ENCODE data around the gene ATP1A1.

Gene ATP1A1

DNA sequence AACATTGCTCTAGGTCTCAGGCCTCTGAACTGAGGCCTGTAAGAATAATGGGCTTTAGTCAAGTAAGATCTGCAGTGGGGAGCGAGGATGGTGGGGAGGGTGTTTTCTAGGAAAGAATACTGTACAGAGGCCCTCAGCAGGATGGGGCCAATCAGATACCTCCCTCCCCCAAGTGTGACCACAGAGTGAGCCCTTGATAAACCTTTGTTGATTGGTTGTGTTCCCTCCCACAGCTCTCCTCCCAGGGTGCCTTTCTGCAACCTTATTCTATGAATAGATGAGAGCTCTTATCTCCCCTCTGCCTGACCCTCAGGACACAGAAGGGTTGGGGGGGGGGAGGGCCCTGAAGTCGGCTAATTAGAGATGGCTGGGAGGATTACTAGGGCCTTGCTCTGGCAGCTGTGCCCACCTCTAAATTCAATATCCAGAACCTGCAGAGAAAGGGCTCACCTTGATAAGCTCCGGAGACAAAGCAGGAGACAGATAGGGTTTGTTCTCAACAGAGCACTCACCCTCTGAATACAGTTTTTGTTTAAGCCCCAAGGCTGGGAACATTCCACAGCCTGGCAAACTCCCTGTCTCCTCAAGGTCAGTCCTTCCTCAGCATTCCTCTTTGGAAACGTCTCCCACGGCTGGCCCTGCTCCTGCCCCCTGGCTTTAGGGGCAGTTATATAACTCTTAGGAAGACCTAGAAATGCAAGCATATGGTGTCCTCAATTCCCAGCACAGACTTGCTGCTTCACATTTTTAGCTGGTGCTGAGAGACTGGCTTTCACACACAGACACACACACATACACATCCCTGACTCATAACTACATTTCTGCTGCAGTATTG, 42.9 kb downstream of the ATP1A1 start:
- DNase-seq = no peak

- no peak for DNase-seq
Measured at GRCh38 chr1:116416854-116417513, 43.9 kb downstream of the ATP1A1 start.

- no peak for DNase-seq
Measured at GRCh38 chr1:116417678-116418077, 44.6 kb downstream of the ATP1A1 start.

GRCh38 chr1:116418091-116418830, 45.2 kb downstream of the ATP1A1 start:
- peak; percentile 86 for DNase-seq

DNA sequence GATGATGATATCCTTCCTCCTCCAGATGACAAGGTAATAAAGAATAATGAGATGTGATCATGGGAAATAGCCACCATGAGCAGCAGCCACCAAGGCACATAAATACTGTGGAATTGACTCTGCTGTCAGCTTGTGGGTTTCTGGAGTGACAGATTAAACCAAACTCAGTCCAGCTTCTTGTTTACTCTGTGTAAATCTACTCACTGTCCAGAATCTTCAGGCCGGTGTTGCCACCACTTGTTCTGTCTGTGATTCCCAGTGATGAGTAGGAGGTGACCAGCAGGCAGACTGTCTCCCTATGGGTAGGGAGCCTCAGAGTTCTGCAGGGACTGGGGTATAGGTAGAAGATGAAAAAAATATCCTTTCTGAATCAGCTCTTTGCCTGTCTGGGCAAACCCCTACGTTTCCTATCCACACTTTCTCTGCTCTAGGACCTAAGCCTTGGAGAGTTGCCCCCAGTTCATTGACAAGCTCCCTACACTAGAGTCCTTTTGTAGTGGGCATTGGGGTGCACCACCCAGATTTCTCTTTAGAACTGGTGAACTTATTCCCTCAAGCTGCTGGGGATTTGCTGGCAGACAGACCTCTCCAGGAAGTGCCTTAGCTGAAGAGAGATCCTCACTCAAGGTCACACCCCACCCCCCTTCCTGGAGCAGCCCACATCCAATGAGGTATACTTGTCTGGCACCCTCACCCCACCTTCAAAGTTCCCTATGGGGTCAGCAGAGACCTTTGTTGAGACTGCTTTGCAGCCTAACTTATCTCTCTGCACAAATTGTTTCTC, 47.6 kb downstream of the ATP1A1 start:
- no peak for DNase-seq

- DNase-seq = no peak
Measured at GRCh38 chr1:116424438-116424837, 51.4 kb downstream of the ATP1A1 start.

GRCh38 chr1:116424863-116425262, 51.8 kb downstream of the ATP1A1 start:
- no peak for DNase-seq

DNA sequence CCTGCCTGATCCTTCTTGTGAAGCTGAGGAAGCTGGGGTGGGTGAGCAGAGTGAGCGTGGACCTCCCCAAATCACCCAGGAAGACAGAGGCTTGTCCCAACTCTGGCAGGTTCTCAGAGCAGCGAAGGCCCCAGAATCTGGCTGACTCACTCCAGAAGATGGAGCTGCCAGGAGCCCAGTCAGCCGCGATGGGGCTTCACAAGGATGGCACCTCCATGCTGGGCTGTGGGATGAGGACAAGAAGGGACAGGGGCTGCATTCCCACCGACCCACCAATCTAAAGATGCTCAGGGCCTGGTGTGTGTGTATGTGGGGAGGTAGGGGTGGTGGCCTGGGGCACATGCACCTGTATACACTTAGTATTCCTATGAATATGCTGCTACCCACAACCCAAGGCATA, 52.9 kb downstream of the ATP1A1 start:
- DNase-seq = no peak

- DNase-seq = no peak
Measured at GRCh38 chr1:116426401-116426800, 53.4 kb downstream of the ATP1A1 start.

- DNase-seq = no peak
Measured at GRCh38 chr1:116428576-116428975, 55.5 kb downstream of the ATP1A1 start.

DNA sequence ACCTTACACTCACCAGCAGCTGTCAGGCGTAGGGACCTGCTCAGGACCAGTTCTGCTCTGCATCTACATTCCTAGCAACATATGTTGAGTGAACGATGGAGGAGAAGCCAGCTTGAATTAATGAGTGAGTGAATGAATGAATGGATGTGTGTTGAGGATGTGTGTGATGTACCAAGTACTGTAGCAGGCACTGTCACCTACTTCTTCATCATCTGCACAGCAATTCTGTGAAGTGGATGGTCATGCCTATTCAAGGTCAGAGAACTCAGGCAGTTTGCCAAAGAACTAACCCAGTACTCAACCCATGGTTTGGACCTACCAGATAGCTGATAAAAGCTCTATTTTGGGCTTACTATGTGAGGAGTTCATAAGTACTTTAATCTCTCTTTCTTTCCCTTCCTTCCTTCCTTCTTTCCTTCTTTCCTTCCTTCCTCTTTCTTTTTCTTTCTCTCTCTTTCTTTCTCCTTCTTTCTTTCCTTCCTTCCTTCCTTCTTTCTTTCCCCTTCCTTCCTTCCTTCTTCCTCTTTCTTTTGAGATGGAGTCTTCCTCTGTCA, 56.9 kb downstream of the ATP1A1 start:
- DNase-seq = no peak

GRCh38 chr1:116431870-116432500, 58.9 kb downstream of the ATP1A1 start:
- DNase-seq = no peak

DNA sequence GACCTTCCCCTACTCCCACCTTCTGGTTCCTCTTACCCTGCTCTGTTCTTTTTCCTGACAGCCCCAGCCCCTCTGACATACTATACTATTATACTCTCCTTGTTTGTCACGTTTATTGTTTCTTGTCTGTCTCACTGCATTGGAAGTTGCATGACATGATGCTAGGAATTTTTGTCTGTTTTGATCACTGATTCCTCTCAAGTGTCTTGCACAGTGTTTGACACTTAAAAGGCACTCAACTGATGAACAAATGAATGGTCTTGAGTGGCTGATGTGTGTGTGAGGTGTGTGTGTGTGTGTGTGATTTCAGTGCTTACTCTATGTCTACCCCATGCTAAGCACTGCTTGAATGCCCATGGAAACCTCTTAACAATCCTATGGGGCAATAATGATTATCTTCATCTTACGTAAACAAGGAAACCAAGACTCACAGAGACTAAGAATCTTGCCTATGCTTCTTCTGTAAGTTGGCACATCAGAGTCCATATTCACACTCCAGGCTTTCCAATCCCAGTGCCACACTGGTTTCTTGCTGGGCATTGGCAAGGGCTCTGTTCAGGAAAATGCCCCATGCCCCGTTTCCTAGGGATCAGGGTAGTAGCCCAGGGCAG, 59.7 kb downstream of the ATP1A1 start:
- DNase-seq = no peak

DNA sequence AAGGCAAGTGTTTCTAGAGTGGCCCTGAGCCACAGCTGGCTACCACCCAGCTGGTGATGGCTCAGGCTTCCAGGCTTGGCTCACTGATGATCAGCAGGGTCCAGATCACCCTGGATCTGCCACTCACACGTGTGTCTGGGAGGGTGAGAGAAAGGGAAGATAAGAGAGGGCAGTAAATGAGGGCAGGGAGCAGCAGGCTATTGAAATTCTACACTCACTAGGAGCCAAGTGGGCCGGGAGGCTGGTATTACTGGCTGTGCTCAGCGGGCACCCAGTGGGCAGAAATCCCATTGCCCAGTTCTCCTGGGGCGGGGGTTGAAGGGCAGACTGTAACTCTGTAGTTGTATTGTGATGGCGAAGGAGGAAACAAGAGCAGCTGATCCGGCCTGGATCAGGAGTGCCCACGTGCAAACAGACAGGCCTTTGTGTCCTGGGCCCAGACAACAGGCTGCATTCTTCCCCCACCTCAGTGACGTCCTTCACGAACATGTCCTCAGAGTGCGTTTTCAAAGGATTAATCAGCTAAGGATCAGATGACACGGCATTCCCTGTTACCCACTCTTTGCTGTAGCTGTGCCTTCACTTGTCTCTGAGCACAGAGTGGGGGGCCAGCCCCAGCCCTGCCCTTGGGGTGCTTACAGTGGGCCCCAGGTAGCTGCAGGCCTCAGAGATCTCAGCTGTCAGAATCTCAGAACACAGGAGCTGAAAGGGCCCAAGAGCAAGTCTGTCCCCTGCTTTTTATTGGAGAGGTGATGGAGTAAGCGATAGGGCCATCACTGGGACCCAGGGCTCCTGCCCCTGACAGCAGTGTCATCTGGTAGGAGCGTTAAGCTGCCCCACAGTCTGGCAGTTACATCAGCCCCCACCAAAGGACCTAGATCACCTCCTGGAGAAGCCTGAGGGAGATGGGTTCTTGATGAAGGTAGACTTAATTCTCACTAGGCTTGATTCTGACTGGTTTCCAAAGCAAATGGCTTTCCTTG, 60.5 kb downstream of the ATP1A1 start:
- no peak for DNase-seq

DNA sequence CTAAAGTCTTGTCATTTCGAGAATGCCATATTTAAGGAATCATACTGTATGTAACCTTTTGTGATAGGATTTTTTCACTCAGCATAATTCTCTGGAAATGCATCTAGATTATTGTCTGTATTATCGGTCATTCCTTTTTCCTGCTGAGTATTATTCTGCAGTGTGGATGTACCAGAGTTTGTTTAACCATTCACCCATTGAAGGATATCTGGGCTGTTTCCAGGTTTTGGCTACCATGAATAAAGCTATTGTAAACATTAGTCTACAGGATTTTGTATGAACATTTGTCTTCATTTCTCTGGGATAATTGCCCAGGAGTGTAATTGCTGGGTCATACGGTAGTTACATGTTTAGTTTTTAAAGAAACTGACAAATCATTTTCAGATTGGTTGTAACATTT, 61.8 kb downstream of the ATP1A1 start:
- no peak for DNase-seq

- no peak for DNase-seq
Measured at GRCh38 chr1:116435806-116436610, 63.0 kb downstream of the ATP1A1 start.

- DNase-seq = no peak
Measured at GRCh38 chr1:116436611-116436970, 63.5 kb downstream of the ATP1A1 start.

DNA sequence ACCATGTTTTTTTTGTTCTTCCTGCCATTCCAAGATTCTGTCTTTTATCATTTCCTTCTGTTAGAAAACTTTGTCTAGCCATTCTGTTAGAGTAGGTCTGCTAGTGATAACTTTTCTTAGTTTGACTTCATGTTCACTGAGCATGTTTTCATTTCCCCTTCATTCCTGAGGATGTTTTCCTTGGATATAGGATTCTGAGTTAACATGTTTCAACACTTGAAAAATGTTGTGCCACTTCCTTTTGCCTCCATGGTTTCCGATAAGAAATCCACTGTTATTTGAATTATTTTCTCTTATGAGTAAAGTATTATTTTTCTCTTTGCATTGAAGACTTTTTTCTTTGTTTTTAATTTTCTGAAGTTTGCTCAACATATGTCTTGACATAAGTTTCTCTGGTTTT, 66.7 kb downstream of the ATP1A1 start:
- DNase-seq = no peak

GRCh38 chr1:116440731-116441130, 67.7 kb downstream of the ATP1A1 start:
- DNase-seq = no peak

DNA sequence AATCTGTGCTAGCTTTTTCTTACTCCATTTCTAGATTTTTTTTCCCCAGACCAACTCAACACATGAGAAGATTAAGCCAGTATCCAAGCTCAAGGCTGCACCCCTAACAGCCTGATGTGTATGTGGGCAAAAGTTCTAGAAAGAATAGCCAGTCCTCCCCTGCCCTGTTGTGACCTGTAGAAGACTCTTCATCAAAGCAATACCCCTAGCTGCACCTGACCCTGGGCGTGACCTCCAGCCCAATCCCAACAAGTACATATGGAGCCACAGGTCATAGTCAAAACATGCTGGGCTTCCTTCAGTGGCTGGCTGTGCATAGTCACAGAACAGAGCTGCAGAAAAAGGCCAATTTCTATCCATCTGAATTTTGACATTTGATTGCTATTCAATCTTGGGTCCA, 72.5 kb downstream of the ATP1A1 start:
- DNase-seq = no peak
